Activated T-cell treated with anti-CD3 and anti-CD28 coated beads, Interleukin-2, amount 50 U/mL, for 4 hours (primary cell): ENCODE results near the gene PTGR2. TPM values are rescaled to one million over a fixed set of nuclear protein-coding genes. Genes with fewer than 3 reads are reported as not detected.
"Not testable (repeated sequence)": the region's sequence is repeated elsewhere in the genome, so short reads cannot be mapped to it uniquely, and the experiment has no call there.

Source experiments
- ATAC-seq, 2 donors: fragments of 200-7000 bp; cut with Tn5 transposase; one replicate each; pipeline ENCODE4 v1.10.0; 2021
- DNase-seq: peaks from one replicate; pipeline ENCODE4 v3.0.0-alpha.2; 2020
- H3K27me3 Mint-ChIP-seq: one replicate; pipeline ENCODE4 v1.8.0; 2021; ENCODE audit warnings: low read depth, mixed read lengths
- H3K36me3 Mint-ChIP-seq: one replicate; pipeline ENCODE4 v1.8.0; 2022; ENCODE audit warnings: mixed read lengths; ENCODE audit not compliant: insufficient read depth
- H3K4me1 Mint-ChIP-seq: one replicate; pipeline ENCODE4 v1.8.0; 2021; ENCODE audit warnings: low read depth, mixed read lengths
- H3K4me3 Mint-ChIP-seq: one replicate; pipeline ENCODE4 v1.8.0; 2021; ENCODE audit warnings: mild to moderate bottlenecking, moderate library complexity, mixed read lengths
- H3K9me3 Mint-ChIP-seq: one replicate; pipeline ENCODE4 v1.8.0; 2021; ENCODE audit warnings: mixed read lengths
- total RNA-seq, 3 donors: library from RNA; stranded (reverse); gene quantifications; one replicate each; pipeline ENCODE4 v1.2.1, GENCODE V29; 2021

Gene PTGR2
- total RNA-seq, 3 donors from 2014 or later, result 2.5 to 3.8 (median 3.3) TPM

- H3K4me1 Mint-ChIP-seq, result peaks cover 53% of the 10 kb centered on the region
- peaks cover 10% of the 10 kb centered on the region for H3K36me3 Mint-ChIP-seq
- DNase-seq, result no peak
- no peaks in the 10 kb centered on the region for H3K9me3 Mint-ChIP-seq
- no peaks in the 10 kb centered on the region for H3K27me3 Mint-ChIP-seq
- H3K4me3 Mint-ChIP-seq, result peak overlapping the region; percentile 96
- ATAC-seq, result no peak
Measured at GRCh38 chr14:73887318-73887616, 35.6 kb downstream of the PTGR2 start.

GRCh38 chr14:73887694-73888459, 36.2 kb downstream of the PTGR2 start:
- peaks cover 10% of the 10 kb centered on the region for H3K36me3 Mint-ChIP-seq
- peak overlapping the region; percentile 96 for H3K4me3 Mint-ChIP-seq
- H3K27me3 Mint-ChIP-seq, result no peaks in the 10 kb centered on the region
- ATAC-seq (no peak), DNase-seq (no peak)
- no peaks in the 10 kb centered on the region for H3K9me3 Mint-ChIP-seq
- H3K4me1 Mint-ChIP-seq, result peaks cover 53% of the 10 kb centered on the region

- Mint-ChIP-seq H3K4me3 (peak overlapping the region; percentile 96), H3K4me1 (peaks cover 53% of the 10 kb centered on the region), H3K36me3 (peaks cover 10% of the 10 kb centered on the region), H3K27me3 (no peaks in the 10 kb centered on the region), H3K9me3 (no peaks in the 10 kb centered on the region)
- no peak for ATAC-seq
- no peak for DNase-seq
Measured at GRCh38 chr14:73888460-73888725, 36.8 kb downstream of the PTGR2 start.

DNA sequence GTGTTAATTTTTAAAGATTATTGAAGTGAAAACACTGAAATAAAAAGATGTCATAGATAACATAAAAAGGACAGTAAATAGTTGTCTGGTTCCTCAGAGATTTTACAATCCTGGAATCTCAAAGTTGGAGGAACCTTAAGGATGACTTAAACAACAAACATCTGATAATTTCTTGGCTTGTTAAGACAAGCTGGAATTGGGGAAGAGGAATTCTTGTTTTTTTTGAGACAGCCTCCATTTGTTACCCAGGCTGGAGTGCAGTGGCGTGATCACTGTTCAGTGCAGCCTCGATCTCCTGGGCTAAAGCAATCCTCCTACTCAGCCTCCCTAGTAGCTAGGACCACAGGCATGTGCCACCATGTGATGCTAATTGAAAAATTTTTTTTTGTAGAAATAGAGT, 37.3 kb downstream of the PTGR2 start:
- Mint-ChIP-seq H3K4me3 (peak overlapping the region; percentile 96), H3K4me1 (peaks cover 53% of the 10 kb centered on the region)
- DNase-seq, result no peak

GRCh38 chr14:73889376-73889775, 37.7 kb downstream of the PTGR2 start:
- Mint-ChIP-seq H3K4me3 (no peak overlapping the region), H3K36me3 (peaks cover 16% of the 10 kb centered on the region), H3K27me3 (no peaks in the 10 kb centered on the region), H3K4me1 (peaks cover 53% of the 10 kb centered on the region), H3K9me3 (no peaks in the 10 kb centered on the region)
- DNase-seq, result no peak
- ATAC-seq, result no peak

More for the DNA sequence above, 37.3 kb downstream of the PTGR2 start:
- Mint-ChIP-seq H3K9me3 (no peaks in the 10 kb centered on the region), H3K36me3 (peaks cover 14% of the 10 kb centered on the region), H3K27me3 (no peaks in the 10 kb centered on the region)
- ATAC-seq, result no peak

DNA sequence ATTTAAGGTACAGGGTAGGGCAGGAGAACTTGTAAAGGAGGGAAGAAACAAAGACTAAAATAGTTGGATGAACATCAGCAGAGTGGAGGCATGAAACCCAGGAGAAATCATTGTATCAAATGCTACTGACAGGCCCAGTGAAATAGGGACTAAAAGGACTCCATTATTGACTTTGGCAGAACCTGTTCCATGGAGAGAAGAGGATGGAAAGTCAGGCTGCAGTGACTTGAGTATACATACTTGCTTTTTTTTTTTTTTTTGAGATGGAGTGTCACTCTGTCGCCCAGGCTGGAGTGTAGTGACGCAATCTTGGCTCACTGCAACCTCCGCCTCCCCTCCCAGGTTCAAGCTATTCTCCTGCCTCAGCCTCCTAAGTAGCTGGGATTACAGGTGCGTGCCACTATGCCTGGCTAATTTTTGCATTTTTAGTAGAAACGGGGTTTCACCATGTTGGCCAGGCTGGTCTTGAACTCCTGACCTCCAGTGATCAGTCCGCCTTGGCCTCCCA, 42.6 kb downstream of the PTGR2 start:
- peaks cover 37% of the 10 kb centered on the region for H3K36me3 Mint-ChIP-seq
- H3K4me3 Mint-ChIP-seq, ATAC-seq, DNase-seq, H3K9me3 Mint-ChIP-seq, H3K27me3 Mint-ChIP-seq: not testable (repeated sequence)
- H3K4me1 Mint-ChIP-seq, result peaks cover 24% of the 10 kb centered on the region

DNA sequence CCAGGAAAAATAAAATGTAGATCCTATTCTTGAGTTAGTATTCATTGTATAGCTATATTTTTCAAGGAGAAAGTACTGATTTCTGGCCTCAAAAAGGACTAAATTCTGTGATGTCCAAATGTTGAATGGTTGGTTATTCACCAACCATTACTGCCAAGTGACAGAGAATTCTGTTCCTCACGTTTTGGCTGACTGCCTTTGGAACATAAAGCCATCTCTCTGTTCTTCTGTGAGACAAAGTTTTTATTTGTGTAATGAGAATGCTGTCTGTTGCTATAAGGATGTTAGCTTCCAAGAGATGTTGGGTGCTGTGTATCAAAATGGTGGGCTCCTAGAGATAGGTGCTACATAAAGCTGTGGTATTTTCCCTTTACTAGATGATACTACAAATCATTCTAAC, 44.3 kb downstream of the PTGR2 start:
- DNase-seq (no peak), ATAC-seq (no peak)
- H3K4me1 Mint-ChIP-seq, result peaks cover 14% of the 10 kb centered on the region
- H3K27me3 Mint-ChIP-seq, result no peaks in the 10 kb centered on the region
- peaks cover 38% of the 10 kb centered on the region for H3K36me3 Mint-ChIP-seq
- no peaks in the 10 kb centered on the region for H3K9me3 Mint-ChIP-seq
- H3K4me3 Mint-ChIP-seq, result no peak overlapping the region

DNA sequence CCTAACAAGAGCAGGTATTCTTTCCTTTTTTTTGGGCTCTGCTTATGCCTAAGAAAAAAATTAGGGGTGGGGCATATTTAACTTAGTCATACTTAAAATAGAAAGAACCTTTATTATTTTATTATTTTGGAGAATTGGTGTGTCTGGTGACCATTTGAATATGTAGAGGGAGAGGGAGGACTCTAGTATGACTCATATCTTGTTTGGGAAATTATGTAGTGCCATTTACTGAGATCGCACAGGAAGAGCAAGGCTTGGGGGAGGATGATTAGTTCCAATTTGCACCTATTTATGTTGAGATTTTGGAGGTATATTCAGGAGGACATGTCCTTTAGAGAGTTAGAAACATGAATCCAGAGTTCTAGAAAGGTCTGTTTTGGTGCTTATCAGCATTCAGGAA, 44.9 kb downstream of the PTGR2 start:
- ATAC-seq, result no peak

GRCh38 chr14:73903028-73903427, 51.4 kb downstream of the PTGR2 start:
- Mint-ChIP-seq H3K9me3 (no peaks in the 10 kb centered on the region), H3K4me1 (no peaks in the 10 kb centered on the region), H3K36me3 (peaks cover 25% of the 10 kb centered on the region), H3K4me3 (no peak overlapping the region), H3K27me3 (no peaks in the 10 kb centered on the region)
- no peak for ATAC-seq
- no peak for DNase-seq

More for the DNA sequence above, 44.9 kb downstream of the PTGR2 start:
- Mint-ChIP-seq H3K4me1 (peaks cover 12% of the 10 kb centered on the region), H3K9me3 (no peaks in the 10 kb centered on the region), H3K36me3 (peaks cover 38% of the 10 kb centered on the region), H3K27me3 (no peaks in the 10 kb centered on the region), H3K4me3 (no peak overlapping the region)
- DNase-seq, result no peak

DNA sequence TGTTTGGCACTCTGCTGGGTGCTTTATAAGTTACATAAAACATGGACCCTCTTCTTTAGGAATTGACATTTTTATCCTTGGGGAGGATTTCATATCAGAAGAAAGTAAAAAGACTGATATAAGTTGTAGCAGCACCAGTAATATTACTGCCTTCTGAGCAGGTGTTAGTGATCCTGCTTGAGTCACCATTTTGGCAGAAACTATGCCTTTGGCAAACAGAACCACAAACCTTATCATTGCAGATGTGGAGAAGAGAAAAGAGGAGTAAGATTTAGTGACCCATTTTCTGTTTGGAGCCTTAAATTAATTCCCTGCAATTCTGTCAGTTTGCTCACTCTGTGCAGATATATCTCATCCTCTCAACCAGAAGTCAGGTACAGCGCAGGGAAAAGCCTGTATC, 58.0 kb downstream of the PTGR2 start:
- DNase-seq, result no peak
- H3K36me3 Mint-ChIP-seq, result peaks cover 62% of the 10 kb centered on the region
- H3K27me3 Mint-ChIP-seq, result no peaks in the 10 kb centered on the region
- H3K9me3 Mint-ChIP-seq, result peaks cover 7% of the 10 kb centered on the region
- no peak for ATAC-seq
- H3K4me1 Mint-ChIP-seq, result no peaks in the 10 kb centered on the region
- H3K4me3 Mint-ChIP-seq, result no peak overlapping the region

DNA sequence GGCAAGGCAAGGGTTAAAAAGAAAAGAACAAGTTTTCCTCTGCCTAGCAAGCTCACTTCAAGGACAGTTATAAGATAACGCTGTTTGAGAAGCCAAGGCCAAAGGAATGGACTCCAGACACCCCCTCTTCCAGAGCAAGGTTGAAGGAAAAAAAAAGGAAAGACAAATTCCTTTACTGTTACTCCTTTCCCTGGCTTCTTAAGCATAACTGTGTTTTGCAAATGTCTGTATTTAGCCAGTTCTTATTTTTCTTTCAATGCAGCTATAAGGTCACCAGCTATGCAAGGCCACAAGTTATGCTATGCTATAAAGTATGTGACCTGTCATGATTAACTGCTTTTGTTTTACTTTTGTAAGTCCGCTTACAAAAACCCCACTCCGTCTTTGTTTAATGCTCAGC, 61.6 kb downstream of the PTGR2 start:
- Mint-ChIP-seq H3K4me3 (no peak overlapping the region), H3K4me1 (peaks cover 2% of the 10 kb centered on the region), H3K9me3 (peaks cover 7% of the 10 kb centered on the region), H3K36me3 (peaks cover 54% of the 10 kb centered on the region), H3K27me3 (no peaks in the 10 kb centered on the region)
- ATAC-seq, result no peak
- DNase-seq, result no peak

DNA sequence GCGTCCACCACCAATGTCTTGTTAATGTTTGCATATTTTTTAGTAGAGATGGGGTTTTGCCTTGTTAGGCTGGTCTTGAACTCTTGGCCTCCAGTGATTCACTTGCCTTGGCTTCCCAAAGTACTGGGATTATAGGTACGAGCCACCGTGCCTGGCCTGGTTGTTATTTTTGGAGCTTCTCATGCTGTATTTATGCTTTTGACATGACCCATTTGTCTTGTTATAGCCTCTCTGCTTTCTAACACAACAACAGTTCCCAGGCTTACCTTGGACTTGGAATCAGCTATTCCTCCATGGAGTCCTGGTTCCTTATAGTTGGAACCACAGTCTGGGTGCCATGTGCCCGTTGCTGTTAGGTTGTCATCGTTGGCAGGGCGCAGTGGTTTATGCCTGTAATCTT, 64.7 kb downstream of the PTGR2 start:
- Mint-ChIP-seq H3K27me3 (no peaks in the 10 kb centered on the region), H3K4me3 (no peak overlapping the region), H3K9me3 (peaks cover 7% of the 10 kb centered on the region), H3K4me1 (peaks cover 2% of the 10 kb centered on the region), H3K36me3 (peaks cover 44% of the 10 kb centered on the region)
- ATAC-seq (no peak), DNase-seq (no peak)

DNA sequence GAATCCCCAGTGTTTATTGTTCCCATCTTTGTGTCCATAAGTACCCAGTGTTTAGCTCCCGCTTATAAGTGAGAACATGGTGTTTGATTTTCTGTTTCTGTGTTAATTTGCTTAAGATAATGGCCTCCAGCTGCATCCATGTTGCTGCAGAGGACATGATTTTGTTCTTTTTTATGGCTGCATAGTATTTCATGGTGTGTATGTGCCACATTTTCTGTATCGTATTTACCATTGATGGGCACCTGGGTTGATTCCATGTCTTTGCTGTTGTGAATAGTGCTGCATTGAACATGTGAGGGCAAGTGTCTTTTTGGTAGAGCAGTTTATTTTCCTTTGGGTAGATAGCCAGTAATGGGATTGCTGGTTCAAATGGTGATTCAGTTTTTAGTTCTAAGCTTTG, 67.8 kb downstream of the PTGR2 start:
- not testable (repeated sequence) for H3K9me3 Mint-ChIP-seq, ATAC-seq, DNase-seq, H3K27me3 Mint-ChIP-seq, H3K4me3 Mint-ChIP-seq, H3K4me1 Mint-ChIP-seq
- H3K36me3 Mint-ChIP-seq, result peaks cover 38% of the 10 kb centered on the region

DNA sequence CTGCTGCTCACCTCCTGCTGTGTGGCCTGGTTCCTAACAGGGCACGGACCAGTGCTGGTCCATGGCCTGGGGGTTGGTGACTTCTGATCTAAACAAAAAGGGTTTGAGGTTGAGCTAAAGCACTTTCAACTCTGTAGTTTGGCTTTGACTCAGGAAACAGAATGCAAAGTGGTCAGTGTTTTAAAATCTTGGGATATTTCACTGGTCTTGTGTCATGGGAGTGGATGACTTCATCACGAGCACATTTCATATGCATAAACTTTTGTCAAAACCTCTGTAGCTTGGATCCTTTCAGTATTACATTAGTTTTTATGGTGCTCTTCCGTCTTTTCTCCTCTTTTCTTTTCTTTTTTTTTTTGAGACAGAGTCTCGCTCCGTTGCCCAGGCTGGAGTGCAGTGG, 72.7 kb downstream of the PTGR2 start:
- H3K27me3 Mint-ChIP-seq, result no peaks in the 10 kb centered on the region
- H3K4me1 Mint-ChIP-seq, result peaks cover 2% of the 10 kb centered on the region
- DNase-seq (no peak), ATAC-seq (no peak)
- no peak overlapping the region for H3K4me3 Mint-ChIP-seq
- peaks cover 53% of the 10 kb centered on the region for H3K36me3 Mint-ChIP-seq
- no peaks in the 10 kb centered on the region for H3K9me3 Mint-ChIP-seq
